GM10847 (cell line): ENCODE results near the gene IQCF2.

Experiments
- POLR2A ChIP-seq: IDR thresholded peaks from 2 replicates; pipeline ENCODE4 v1.6.1; 2011; ENCODE audit not compliant: insufficient read length; ENCODE audit errors: extremely low read depth

IQCF2 gene

GRCh38 chr3:51873876-51874275, 12.5 kb downstream of the IQCF2 start:
- TF ChIP-seq POLR2A = no peak

- no peak for TF ChIP-seq POLR2A
Measured at GRCh38 chr3:51874411-51874810, 13.0 kb downstream of the IQCF2 start.

- no peak for TF ChIP-seq POLR2A
Measured at GRCh38 chr3:51874889-51875288, 13.5 kb downstream of the IQCF2 start.

GRCh38 chr3:51875501-51875900, 14.1 kb downstream of the IQCF2 start, which contains the start of gene IQCF5:
Gene IQCF5, minus strand, starts transcription at chr3:51875601. Its CDS starts 70 bp downstream, at chr3:51875531.
- no peak for TF ChIP-seq POLR2A

GRCh38 chr3:51876186-51876585, 14.8 kb downstream of the IQCF2 start:
- no peak for TF ChIP-seq POLR2A

GRCh38 chr3:51879937-51880336, 18.5 kb downstream of the IQCF2 start:
- TF ChIP-seq POLR2A = no peak

GRCh38 chr3:51886447-51886846, 25.0 kb downstream of the IQCF2 start:
- TF ChIP-seq POLR2A = no peak

GRCh38 chr3:51887620-51888019, 26.2 kb downstream of the IQCF2 start:
- no peak for TF ChIP-seq POLR2A

GRCh38 chr3:51888463-51889105, 27.2 kb downstream of the IQCF2 start:
- TF ChIP-seq POLR2A = no peak

- no peak for TF ChIP-seq POLR2A
Measured at GRCh38 chr3:51891242-51892039, 30.0 kb downstream of the IQCF2 start.

- no peak for TF ChIP-seq POLR2A
Measured at GRCh38 chr3:51894391-51894790, 33.0 kb downstream of the IQCF2 start.

GRCh38 chr3:51894939-51895338, 33.5 kb downstream of the IQCF2 start:
- no peak for TF ChIP-seq POLR2A

- no peak for TF ChIP-seq POLR2A
Measured at GRCh38 chr3:51896607-51897305, 35.3 kb downstream of the IQCF2 start.

GRCh38 chr3:51897391-51897790, 36.0 kb downstream of the IQCF2 start:
- no peak for TF ChIP-seq POLR2A

- TF ChIP-seq POLR2A = no peak
Measured at GRCh38 chr3:51904034-51904823, 42.8 kb downstream of the IQCF2 start.
